ENCODE measurements around the gene ZNF726.
A peak's percentile ranks its signal among the peaks of the same experiment; 100 is the strongest.
"Not testable (repeated sequence)": the region's sequence is repeated elsewhere in the genome, so short reads cannot be mapped to it uniquely, and the experiment has no call there.

ZNF726 gene

DNA sequence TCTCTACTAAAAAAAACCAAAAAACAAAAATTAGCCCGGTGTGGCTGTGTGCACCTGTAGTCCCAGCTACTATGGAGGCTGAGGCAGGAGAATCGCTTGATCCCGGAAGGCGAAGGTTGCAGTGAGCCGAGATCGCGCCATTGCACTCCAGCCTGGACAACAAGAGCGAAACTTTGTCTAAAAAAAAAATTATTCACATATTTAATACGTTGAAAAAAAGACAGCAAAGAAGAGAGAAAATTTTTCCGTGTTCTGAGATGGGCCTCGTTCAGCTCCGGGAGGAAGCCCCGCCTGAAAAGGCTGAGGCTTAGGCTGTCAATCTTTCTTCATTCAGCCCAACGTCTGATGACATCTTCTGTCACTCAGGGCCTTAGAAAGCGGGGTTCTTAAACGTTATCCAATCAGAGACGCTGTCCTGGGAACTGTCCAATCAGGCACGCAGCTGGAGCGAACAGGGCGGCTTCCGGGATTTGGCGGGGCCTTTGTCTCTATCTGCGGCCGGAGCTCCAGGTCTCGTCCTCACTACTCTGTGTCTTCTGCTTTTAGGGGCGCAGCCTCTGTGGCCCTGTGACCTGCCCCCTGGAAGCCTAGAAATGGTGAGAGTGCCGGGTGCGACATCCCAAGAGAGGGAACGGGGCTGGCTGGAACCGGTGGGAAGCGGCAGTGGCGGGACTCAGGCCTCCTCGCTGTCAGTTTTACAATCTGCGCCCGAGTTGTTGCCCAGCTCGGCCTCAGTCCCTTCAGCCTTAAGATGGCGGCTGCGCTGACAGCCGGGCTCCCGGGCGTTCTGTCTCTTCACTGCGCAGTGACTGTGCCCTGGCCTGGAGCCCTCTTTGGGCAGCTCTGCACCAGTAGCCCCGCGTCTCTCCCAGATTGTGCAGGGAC is at the start of gene ZNF726:
ZNF726 (plus strand) TSS at position 485 of the 885 bp plus-strand sequence; CDS start at position 594, 109 bp downstream.
- DNase-seq (ENCODE audit: extremely low read depth in 1 of 2, low read depth in 1 of 2), result peak; percentile 64 to 81

GRCh38 chr19:23867895-23868294 is 46.8 kb upstream of the ZNF726 start:
- DNase-seq (ENCODE audit: extremely low read depth in 1 of 2, low read depth in 1 of 2), result no peak

DNA sequence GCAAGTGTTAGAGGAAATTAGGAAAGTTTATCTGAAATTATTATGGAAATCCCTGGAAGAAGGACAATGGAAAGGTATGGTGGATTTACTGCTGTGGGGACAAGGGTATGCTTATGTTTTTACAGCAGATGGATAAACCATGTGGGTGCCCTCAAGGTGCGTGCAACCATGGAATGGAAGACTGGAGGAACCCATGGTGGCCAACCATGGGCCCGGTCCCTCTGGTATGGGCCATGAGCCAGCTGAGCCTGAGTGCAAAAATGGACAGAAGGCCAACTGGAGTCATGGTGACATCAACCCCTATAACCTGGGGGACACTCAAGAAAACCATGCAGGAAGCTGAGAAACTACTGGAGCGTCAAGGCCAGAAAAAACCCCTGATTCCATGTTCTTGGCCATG is 46.1 kb upstream of the ZNF726 start:
- DNase-seq (ENCODE audit: extremely low read depth in 1 of 2, low read depth in 1 of 2), result no peak

DNA sequence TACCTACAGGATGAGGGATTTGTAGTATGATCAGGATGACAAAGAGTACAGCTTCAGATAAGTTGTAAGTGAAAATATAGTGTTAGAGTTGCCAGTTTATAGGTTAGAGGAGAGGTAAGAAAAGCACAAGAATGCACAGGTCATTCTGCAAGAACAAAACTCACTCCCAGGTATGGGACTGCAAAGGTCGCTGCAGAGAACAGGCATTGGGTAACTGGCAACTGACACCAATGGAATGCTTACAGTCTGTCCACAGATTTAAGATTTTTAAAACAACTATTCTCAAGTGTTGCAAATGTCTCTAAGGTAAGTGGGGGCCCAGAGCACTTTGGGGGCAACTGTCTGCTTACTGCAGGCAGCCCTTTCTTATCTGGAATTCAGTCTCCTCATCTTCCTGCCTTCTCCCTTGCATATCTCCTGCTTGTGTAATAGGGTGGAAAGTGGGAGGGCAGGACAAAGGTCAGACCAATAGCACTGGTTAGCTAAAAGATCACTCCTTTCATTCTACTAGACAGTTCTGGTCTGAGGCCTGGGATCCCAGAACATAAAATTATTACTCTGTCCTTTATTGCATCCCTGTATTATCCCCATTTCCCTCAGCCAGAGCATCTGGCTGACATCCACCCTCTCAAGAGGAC is 42.3 kb upstream of the ZNF726 start:
- DNase-seq (ENCODE audit: extremely low read depth in 1 of 2, low read depth in 1 of 2), result no peak

DNA sequence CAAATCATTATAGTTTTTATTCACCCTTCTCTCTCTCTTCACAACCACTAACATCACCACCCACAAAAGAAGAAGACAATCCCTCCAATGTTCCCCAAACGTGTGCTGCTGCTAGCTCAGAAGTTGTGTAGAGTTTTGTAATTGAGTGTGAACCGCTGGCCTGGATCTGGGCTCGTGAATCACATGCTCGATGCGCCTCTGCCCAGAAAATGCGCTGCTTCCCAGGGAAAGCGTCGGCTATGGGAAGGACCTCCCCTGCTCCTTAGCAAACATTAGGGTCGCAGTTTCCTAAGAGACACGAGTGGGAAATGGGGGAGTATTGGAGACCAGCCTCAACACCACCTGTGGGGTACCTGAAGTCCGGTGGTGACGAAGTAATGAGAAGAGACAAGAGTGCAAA is 38.4 kb upstream of the ZNF726 start:
- no peak for DNase-seq (ENCODE audit: extremely low read depth in 1 of 2, low read depth in 1 of 2)

- not testable (repeated sequence) for DNase-seq (ENCODE audit: extremely low read depth in 1 of 2, low read depth in 1 of 2)
These were observed 37.9 kb upstream of the ZNF726 start for GRCh38 chr19:23876756-23877155.

DNA sequence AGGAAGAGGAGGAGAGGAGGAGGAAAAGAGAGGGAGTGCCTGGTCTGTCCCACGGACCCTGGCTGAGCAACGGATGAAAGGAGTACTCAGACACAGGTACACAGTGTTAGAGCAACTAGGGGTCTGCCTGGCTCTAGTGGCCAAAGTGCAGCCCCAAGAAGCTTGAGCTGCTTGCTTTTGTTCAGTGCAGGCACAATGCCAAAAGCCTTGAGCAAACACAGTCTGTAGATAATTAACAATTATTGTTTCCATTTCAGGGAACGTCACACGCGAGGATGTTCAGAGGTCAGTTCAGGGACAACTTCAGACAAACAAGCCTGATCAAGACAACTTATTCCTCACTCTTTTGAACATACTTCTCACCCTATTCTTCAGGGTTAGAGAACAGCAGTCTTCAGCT is 32.2 kb upstream of the ZNF726 start:
- DNase-seq (ENCODE audit: extremely low read depth in 1 of 2, low read depth in 1 of 2), result no peak

GRCh38 chr19:23884363-23884762 is 30.3 kb upstream of the ZNF726 start:
- no peak for DNase-seq (ENCODE audit: extremely low read depth in 1 of 2, low read depth in 1 of 2)

DNA sequence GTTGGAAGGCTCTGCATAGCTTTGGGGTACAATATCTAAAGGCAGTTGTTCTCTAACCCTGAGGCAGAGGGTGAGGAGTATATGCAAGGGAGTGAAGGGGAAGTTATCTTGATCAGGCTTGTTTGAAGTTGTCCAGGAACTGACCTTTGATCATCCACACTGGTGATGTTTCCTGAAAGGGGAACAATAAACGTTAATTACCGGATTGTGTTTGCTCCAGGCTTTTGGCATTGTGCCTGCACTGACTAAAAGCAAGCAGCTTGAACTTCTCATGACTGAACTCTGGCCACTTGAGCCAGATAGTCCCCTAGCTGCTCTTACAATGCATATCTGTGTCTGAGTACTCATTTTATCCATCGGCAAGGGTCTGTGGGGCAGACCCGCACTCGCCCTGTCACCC is 27.0 kb upstream of the ZNF726 start:
- DNase-seq (ENCODE audit: extremely low read depth in 1 of 2, low read depth in 1 of 2), result no peak

DNA sequence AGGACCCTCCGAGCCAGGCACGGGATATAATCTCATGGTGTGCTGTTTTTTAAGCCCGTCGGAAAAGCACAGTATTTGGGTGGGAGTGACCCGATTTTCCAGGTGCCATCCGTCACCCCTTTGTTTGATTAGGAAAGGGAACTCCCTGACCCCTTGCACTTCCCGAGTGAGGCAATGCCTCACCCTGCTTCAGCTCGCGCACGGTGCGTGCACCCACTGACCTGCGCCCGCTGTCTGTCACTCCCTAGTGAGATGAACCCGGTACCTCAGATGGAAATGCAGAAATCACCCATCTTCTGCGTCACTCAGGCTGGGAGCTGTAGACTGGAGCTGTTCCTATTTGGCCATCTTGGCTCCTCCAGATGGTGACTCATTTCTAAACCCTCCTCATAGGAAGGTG is 18.6 kb upstream of the ZNF726 start:
- not testable (repeated sequence) for DNase-seq (ENCODE audit: extremely low read depth in 1 of 2, low read depth in 1 of 2)

DNA sequence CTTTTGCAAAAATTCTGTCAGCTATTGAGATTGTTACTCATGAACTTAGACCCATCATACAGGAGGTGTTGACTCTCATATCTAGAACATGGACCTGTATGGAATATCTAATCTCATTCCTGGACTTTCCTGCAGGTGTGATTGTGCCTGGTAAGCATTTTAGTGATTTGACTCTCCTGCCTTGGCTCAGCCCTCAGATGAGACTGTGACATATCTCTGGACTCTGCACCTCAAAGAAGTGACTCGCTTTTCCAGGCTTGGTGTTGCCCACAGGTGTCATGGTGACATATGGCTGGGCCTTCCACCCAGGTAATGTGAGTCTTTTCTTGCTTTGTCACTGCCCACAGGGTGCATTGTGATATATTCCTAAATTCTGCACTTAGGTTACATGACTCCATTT is 17.8 kb upstream of the ZNF726 start:
- DNase-seq (ENCODE audit: extremely low read depth in 1 of 2, low read depth in 1 of 2), result no peak

DNA sequence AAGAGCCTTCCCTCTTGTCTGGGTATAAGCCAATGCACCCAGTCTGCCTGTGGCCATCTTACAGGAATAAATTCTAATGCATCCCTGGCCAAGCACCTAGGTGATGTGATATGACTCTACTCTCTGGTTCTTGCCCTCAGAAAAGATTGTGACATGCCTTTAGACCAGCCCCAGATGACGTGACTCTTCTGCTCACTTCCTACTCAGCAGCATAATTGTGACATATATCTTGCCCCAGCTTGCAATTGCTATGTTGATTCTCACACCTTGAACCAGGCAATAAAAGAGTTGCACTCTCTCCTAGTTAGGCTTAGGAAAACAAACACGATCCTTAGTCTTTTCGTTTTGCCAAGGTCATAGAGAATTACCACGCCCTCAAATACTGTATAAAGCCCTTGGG is 13.3 kb upstream of the ZNF726 start:
- no peak for DNase-seq (ENCODE audit: extremely low read depth in 1 of 2, low read depth in 1 of 2)

DNA sequence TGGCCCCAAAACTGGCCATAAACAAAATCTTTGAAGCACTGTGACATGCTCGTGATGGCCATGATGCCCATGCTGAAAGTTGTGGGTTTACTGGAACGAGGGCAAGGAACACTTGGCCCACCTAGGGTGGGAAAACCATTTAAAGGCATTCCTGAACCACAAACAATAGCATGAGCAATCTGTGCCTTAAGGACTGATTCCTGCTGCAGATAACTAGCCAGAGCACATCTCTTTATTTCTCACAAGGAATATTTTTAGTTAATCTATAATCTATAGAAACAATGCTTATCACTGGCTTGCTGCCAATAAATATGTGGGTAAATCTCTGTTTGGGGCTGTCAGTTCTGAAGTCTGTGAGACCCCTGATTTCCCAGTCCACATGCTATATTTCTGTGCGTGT is 10.3 kb upstream of the ZNF726 start:
- DNase-seq (ENCODE audit: extremely low read depth in 1 of 2, low read depth in 1 of 2), result no peak

GRCh38 chr19:23905771-23906170 is 8.9 kb upstream of the ZNF726 start:
- no peak for DNase-seq (ENCODE audit: extremely low read depth in 1 of 2, low read depth in 1 of 2)

GRCh38 chr19:23906835-23907234 is 7.9 kb upstream of the ZNF726 start:
- no peak for DNase-seq (ENCODE audit: extremely low read depth in 1 of 2, low read depth in 1 of 2)

DNA sequence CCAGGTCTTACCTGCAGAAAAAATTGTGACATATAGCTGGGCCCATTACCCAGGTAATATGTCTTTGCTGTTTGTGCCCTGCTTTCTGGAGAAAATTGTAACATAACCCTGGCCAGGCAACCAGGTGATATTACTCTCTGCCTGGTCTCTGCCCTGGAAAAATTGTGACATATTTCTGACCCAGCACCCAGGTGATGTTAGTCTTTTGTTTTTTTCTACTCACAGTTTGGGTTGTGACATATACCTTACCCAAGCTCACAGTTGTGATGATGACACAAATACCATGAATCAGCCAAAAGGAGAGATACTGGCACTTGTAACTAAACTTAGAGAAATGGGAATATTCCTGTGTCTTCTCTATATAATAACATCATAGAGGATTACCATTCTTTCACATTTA is 6.5 kb upstream of the ZNF726 start:
- no peak for DNase-seq (ENCODE audit: extremely low read depth in 1 of 2, low read depth in 1 of 2)

DNA sequence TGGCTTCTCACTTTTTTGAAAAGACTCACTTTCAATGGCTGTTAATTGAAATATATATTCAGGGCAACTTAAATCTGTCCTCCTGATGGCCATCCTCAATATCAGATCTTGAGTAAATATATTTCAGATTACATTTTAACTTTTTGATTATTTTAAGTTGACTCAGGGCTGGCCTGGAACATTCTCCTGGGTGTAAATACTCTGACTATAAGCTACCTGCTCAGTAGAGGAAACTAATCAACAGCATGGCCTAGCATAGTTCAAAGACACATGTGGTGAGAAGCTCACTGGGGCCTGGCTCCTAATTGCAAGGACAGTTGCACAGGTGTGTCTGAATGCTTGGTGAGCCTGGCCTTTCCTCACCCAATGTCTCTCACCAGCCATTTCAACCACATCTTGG is 5.5 kb upstream of the ZNF726 start:
- no peak for DNase-seq (ENCODE audit: extremely low read depth in 1 of 2, low read depth in 1 of 2)

GRCh38 chr19:23913931-23914330 is 755 bp upstream of the ZNF726 start:
- DNase-seq (ENCODE audit: extremely low read depth in 1 of 2, low read depth in 1 of 2), result no peak

DNA sequence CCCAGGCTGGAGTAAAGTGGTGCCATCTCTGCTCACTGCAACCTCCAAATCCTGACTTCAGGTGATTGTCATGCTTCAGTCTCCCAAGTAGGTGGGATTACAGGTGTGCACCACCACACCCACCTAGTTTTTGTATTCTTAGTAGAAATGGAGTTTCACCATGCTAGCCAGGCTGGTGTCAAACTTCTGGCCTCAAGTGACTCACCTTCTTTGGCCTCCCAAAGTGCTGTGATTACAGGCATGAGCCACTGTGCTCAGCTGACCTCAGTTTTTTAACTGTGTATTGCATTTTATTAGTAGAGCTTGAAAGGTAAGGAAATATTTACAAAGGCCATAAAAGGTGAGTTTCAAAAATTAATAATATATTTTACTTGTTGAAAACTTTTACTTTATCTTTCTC is 2.3 kb downstream of the ZNF726 start:
- no peak for DNase-seq (ENCODE audit: extremely low read depth in 1 of 2, low read depth in 1 of 2)

DNA sequence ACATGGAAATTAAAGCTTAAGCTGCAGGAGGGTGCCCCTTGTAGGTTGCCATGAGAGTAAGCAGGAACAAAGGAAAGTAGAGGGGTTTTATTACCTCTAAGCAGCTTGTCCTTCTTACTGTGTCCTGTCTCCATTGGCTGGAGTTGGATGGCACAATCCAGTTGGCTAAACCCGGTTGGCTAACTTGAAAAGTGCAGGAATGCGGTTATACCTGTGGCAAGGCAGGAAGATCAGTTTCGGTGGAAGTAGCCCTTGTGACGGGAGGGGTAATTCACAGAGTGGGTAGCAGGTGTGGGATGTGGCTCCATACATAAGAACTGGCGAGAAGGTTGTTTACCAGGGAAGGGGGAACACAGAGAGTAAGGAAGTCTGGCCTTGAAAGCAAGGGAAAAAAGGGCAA is 3.2 kb downstream of the ZNF726 start:
- no peak for DNase-seq (ENCODE audit: extremely low read depth in 1 of 2, low read depth in 1 of 2)

GRCh38 chr19:23925285-23925684 is 10.6 kb downstream of the ZNF726 start:
- DNase-seq (ENCODE audit: extremely low read depth in 1 of 2, low read depth in 1 of 2), result no peak

DNA sequence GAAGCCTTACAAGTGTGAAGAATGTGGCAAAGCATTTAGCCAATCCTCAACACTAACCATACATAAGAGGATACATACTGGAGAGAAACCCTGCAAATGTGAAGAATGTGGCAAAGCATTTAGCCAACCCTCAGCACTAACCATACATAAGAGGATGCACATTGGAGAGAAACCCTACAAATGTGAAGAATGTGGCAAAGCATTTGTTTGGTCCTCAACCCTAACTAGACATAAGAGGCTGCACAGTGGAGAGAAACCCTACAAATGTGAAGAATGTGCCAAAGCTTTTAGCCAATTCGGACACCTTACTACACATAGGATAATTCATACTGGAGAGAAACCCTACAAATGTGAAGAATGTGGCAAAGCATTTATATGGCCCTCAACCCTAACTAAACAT is 18.2 kb downstream of the ZNF726 start:
- no peak for DNase-seq (ENCODE audit: extremely low read depth in 1 of 2, low read depth in 1 of 2)
